GM12891 (cell line): ENCODE data around the gene SRSF4.

ENCODE experiments used
- POLR2AphosphoS5 ChIP-seq: IDR thresholded peaks from 2 replicates; pipeline ENCODE4 v1.6.1; 2011; ENCODE audit warnings: low read depth, low read length, control low read depth
- TAF1 ChIP-seq: IDR thresholded peaks from 2 replicates; pipeline ENCODE4 v1.6.1; 2011; ENCODE audit warnings: low read depth, low read length, control low read depth

DNA sequence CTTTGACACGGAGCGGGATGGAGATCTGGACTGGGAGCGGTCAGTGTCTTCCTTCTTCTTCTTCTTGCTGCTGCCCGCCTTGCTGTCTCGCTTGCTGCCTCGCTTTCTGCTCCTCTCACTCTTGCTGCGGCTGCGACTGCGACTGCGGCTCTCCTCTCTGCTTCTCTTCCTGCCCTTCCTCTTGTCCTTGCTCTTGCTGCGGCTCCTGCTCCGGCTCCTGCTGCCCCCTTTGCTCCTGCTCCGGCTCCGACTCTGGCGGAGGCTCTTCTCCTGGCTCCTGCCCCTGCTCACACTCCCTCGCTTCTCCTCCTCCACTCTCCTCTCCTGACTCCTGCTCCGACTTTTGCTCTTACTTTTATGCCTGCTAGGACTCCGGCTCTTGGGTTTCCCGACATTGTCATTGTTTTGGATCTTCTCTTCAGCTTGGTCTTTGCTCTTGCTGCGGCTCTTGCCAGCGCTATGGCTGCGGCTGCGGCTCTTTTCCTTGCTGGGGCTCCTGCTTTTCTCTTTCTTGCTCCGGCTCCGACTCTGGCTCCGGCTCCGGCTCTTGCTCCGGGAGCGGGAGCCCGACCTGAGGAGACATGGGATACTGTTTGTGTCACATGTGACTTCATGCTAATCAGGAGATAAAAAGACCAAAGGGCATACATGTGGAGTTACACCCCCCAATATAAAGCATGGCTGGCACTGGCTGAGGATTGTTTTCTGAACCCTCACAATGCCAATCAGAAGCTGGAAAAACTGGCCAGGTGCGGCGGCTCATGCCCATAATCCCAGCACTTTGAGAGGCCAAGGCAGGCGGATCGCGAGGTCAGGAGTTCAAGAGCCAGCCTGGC is 32.8 kb downstream of the SRSF4 start:
- TF ChIP-seq POLR2AphosphoS5 (no peak), TAF1 (no peak)
